NCI-H146 treated with DMSO at 0.1 percent for 48 hours (cell line): ENCODE measurements around the gene UBIAD1.
A peak's percentile ranks its signal among the peaks of the same experiment; 100 is the strongest.
"Not testable (repeated sequence)": the region's sequence is repeated elsewhere in the genome, so short reads cannot be mapped to it uniquely, and the experiment has no call there.

Experiments
- DNase-seq: peaks from one replicate; lab custom pipeline; 2025; ENCODE audit not compliant: unreplicated experiment; lab: John Stamatoyannopoulos, UW

UBIAD1 gene, protein sequence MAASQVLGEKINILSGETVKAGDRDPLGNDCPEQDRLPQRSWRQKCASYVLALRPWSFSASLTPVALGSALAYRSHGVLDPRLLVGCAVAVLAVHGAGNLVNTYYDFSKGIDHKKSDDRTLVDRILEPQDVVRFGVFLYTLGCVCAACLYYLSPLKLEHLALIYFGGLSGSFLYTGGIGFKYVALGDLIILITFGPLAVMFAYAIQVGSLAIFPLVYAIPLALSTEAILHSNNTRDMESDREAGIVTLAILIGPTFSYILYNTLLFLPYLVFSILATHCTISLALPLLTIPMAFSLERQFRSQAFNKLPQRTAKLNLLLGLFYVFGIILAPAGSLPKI

GRCh38 chr1:11272832-11273594, at the start of gene UBIAD1:
Gene UBIAD1, plus strand, starts transcription at chr1:11273198. Its CDS starts 334 bp downstream, at chr1:11273532.
- DNase-seq: peak; percentile 50

DNA sequence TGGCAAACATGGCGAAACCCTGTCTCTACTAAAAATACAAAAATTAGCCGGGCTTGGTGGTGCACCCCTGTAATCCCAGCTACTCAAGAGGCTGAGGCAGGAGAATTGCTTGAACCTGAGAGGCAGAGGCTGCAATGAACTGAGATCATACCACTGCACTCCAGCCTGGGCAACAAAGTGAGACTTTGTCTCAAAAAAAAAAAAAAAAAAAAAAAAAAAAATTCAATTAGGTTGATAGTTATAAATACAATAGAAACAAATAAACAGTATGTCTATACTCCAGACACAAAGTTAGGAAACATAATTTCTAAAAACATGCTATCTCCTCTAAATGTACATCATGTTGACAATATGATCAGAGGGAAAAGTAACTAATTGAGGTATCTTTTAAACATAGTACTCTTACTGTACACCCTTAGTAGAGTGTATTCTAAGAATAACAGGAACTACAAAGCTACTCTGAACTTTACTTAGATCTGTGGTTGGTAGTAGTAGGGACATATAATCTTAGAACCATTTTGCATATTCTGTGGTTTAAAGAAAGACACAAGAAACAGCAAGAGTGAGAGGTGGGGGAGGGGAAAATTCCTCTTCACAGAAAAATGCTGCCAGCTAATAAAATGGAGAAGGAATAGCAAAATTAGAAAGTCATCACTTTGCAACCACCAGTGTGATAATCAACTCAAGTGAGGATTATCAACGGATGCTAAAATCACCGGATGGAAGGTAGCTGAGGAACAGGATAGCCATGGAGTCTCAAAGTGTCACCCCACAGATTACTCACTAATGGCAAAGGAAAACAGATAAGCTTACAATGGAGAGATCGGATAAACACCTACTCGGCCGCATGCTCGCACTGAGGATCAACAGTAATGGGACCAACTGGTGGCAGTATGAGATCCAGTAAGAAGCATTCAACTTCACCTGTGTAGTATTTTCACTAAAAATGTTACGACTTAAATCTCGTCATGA, 45.6 kb upstream of the UBIAD1 start:
- no peak for DNase-seq

- DNase-seq: no peak
Measured at GRCh38 chr1:11229203-11229602, 43.8 kb upstream of the UBIAD1 start.

DNA sequence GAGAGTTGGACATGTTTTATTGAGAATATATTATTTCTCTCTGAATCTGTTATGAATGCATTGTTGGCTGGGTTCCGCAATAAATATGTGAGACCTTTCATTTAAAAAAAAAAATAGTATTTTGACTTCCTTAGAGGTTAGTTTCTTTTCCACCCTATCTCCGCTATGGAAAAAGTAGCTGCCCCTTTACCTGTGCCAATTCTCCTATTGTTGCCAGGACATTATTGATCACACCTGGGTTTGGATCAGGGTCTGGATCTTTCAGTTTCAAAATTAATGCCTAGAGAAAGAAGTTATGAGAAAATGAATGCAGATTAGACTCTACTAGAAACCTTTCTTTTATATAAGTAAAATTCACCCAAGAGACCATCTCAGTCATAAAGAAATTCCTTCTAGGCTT, 39.8 kb upstream of the UBIAD1 start:
- no peak for DNase-seq

DNA sequence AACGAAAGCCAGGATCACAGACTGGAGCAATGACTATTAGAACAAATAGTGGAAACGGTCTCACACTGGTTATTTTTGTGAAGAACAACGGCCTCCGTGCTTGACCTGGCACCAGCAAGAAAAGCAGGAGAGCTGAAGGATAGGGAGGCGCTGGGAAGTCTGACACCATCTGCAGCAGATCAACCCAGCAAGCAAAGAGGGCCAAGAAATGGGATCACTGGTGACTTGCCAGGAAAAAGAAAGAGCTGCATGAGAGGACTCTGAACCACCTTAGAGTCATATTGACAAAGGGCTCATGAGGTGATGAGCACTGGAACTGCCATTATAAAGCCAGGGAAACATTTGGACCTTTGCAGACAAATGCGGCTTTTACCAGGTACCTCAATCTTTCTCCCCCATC, 35.6 kb upstream of the UBIAD1 start:
- no peak for DNase-seq

DNA sequence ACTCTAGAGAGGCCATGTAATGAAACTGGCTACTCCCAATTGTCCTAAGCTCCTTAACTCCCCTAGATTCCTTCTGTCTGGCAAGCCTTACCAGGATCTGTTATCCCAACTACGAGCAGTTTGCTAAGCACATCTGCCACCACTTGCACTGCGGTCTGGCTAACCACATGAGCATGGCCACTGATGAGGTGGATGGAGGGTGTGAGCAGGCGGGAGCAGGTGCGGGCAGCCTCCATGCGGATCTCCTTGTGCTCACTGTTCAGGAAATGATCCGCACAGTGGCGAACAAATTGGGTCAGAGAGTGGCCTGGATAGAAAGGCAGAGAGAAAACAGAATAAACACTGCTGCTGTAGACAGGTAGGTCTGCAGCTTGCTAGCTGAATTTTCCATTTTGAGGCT, 34.7 kb upstream of the UBIAD1 start:
- no peak for DNase-seq

- no peak for DNase-seq
Measured at GRCh38 chr1:11245248-11245647, 27.8 kb upstream of the UBIAD1 start.

GRCh38 chr1:11245904-11246719, 26.9 kb upstream of the UBIAD1 start:
- DNase-seq: no peak

- DNase-seq: no peak
Measured at GRCh38 chr1:11248169-11248568, 24.8 kb upstream of the UBIAD1 start.

DNA sequence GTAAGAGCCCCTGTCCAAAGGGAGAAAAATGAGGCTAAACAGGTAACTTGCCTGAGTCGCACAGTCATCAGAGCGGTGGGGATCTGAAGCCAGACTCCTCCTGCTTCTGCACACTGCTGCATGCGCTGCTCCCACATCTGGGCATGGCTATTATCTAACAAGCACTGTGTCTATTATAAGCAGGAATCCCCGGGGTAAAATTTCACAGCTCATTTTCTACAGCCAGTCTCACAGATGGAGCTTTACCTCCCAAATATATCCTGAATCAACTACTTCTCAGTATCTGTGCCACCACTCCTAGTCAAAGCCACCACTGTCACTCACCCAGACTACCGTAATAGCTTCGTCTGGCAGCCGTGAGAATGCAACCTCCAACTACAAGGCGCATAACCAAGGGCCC, 20.5 kb upstream of the UBIAD1 start:
- no peak for DNase-seq

DNA sequence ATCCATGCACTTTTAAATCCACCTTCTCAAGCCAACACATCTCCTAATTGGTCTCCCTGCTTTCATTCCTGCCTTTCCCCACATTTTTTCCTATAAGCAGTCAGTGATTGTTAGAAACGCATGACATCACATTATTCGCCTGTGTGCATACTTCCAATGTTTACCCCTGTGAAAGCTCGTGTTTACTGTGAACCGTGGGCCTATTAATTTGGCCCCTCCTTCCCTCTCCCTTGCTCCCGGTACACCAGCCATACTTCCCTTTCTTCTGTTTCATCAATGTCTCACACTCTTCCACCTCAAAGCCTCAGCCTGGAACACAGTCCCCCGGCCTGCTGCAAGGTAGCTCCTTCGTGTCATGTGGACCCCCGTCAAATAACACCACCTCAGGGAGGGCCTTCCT, 19.8 kb upstream of the UBIAD1 start:
- DNase-seq: no peak

- no peak for DNase-seq
Measured at GRCh38 chr1:11256299-11256698, 16.7 kb upstream of the UBIAD1 start.

- peak; percentile 97 for DNase-seq
Measured at GRCh38 chr1:11262171-11263049, 10.6 kb upstream of the UBIAD1 start, which contains the start of gene MTOR. Gene MTOR, minus strand, starts transcription at chr1:11262551. Its CDS starts 3,142 bp downstream, at chr1:11259409.

- DNase-seq: no peak
Measured at GRCh38 chr1:11266268-11267074, 6.5 kb upstream of the UBIAD1 start.

- DNase-seq: not testable (repeated sequence)
Measured at GRCh38 chr1:11267350-11268337, 5.4 kb upstream of the UBIAD1 start.

DNA sequence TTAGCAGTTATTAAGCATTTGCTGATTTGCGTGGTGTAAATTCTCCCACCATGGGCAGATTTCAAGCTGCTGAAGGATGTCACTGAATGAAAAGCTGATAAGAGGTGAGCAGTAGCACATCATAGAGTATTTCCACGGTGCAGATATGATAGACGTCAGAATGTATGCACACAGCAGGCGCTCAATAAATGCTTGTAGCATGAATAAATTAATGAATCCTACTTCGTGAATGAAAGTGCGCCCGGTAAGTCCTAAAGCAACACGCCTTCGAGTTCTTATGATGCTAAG, 510 bp upstream of the UBIAD1 start:
- DNase-seq: no peak

DNA sequence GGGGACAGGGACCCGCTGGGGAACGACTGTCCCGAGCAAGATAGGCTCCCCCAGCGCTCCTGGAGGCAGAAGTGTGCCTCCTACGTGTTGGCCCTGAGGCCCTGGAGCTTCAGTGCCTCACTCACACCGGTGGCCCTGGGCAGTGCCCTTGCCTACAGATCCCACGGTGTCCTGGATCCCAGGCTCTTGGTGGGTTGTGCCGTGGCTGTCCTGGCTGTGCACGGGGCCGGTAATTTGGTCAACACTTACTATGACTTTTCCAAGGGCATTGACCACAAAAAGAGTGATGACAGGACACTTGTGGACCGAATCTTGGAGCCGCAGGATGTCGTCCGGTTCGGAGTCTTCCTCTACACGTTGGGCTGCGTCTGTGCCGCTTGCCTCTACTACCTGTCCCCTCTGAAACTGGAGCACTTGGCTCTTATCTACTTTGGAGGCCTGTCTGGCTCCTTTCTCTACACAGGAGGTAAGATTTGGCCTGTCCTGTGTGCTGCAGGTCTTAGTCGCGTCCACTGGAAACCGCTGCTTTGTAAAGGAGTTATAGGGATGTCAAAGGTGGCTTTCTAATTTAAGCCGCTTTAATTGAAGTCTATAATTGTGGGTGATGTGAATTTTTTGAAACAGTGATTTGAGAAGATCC, 717 bp downstream of the UBIAD1 start:
- no peak for DNase-seq
